GM21825 (cell line): Measurements from ENCODE around the gene FAM151B.
"Not testable (repeated sequence)": the region's sequence is repeated elsewhere in the genome, so short reads cannot be mapped to it uniquely, and the experiment has no call there.

ENCODE experiments used
- ATAC-seq: cut with Tn5 transposase; IDR thresholded peaks from one replicate; pipeline ENCODE4 v1.9.1; 2021; ENCODE audit warnings: mild to moderate bottlenecking, moderate library complexity; ENCODE audit not compliant: unreplicated experiment

The FAM151B gene

GRCh38 chr5:80487829-80488721 lies at the start of gene FAM151B:
Gene FAM151B (plus strand): TSS chr5:80488100. CDS start chr5:80488124, 24 bp downstream.
- ATAC-seq: peak; percentile 88

- no peak for ATAC-seq
Measured at GRCh38 chr5:80438739-80439138, 49.2 kb upstream of the FAM151B start.

GRCh38 chr5:80439213-80439612 lies 48.7 kb upstream of the FAM151B start:
- no peak for ATAC-seq

GRCh38 chr5:80442742-80443141 lies 45.2 kb upstream of the FAM151B start:
- no peak for ATAC-seq

GRCh38 chr5:80453366-80453765 lies 34.5 kb upstream of the FAM151B start:
- ATAC-seq: no peak

GRCh38 chr5:80463269-80463668 lies 24.6 kb upstream of the FAM151B start:
- ATAC-seq: no peak

GRCh38 chr5:80466669-80467485 lies 21.0 kb upstream of the FAM151B start:
- ATAC-seq: no peak

- no peak for ATAC-seq
Measured at GRCh38 chr5:80468131-80468530, 19.8 kb upstream of the FAM151B start.

- ATAC-seq: not testable (repeated sequence)
Measured at GRCh38 chr5:80470631-80471030, 17.3 kb upstream of the FAM151B start.

GRCh38 chr5:80474929-80475328 lies 13.0 kb upstream of the FAM151B start:
- ATAC-seq: no peak

GRCh38 chr5:80479713-80480112 lies 8.2 kb upstream of the FAM151B start:
- ATAC-seq: no peak

GRCh38 chr5:80480354-80480753 lies 7.5 kb upstream of the FAM151B start:
- ATAC-seq: no peak

GRCh38 chr5:80481019-80481893 lies 6.6 kb upstream of the FAM151B start:
- ATAC-seq: no peak

GRCh38 chr5:80482578-80482977 lies 5.3 kb upstream of the FAM151B start:
- no peak for ATAC-seq

GRCh38 chr5:80483636-80484232 lies 4.2 kb upstream of the FAM151B start:
- no peak for ATAC-seq

- ATAC-seq: no peak
Measured at GRCh38 chr5:80487444-80487828, 464 bp upstream of the FAM151B start.

GRCh38 chr5:80491296-80491695 lies 3.4 kb downstream of the FAM151B start:
- ATAC-seq: no peak

- ATAC-seq: no peak
Measured at GRCh38 chr5:80492741-80493140, 4.8 kb downstream of the FAM151B start.

- not testable (repeated sequence) for ATAC-seq
Measured at GRCh38 chr5:80493443-80493842, 5.5 kb downstream of the FAM151B start.

- no peak for ATAC-seq
Measured at GRCh38 chr5:80495891-80496290, 8.0 kb downstream of the FAM151B start.
